ENCODE measurements around the gene PPM1L. TPM values are rescaled to one million over a fixed set of nuclear protein-coding genes. Genes with fewer than 3 reads are reported as not detected.

PPM1L gene
- total RNA-seq, 1 donor from 2014 or later = 14.9 TPM

GRCh38 chr3:161064413-161064812, 308.4 kb downstream of the PPM1L start:
- Histone ChIP-seq H3K9me3 (no peaks in the 10 kb centered on the region), H3K36me3 (no peaks in the 10 kb centered on the region), H3K4me3 (no peak overlapping the region), H3K4me1 (peaks cover under 1% of the 10 kb centered on the region), H3K27me3 (ENCODE audit: low read depth) (no peaks in the 10 kb centered on the region), H3K27ac (no peak overlapping the region)
- DNase-seq (no peak), ATAC-seq (no peak)
- TF ChIP-seq CTCF (IDR thresholded peaks at IDR 0.05) = no peak
- intact Hi-C loops (cut with DNase I) = no loop called here

- intact Hi-C loops (cut with DNase I) = no loop called here
- Histone ChIP-seq H3K27me3 (ENCODE audit: low read depth) (no peaks in the 10 kb centered on the region), H3K36me3 (no peaks in the 10 kb centered on the region), H3K27ac (no peak overlapping the region), H3K4me1 (peaks cover 17% of the 10 kb centered on the region), H3K4me3 (no peak overlapping the region), H3K9me3 (no peaks in the 10 kb centered on the region)
- DNase-seq (no peak), ATAC-seq (no peak)
- TF ChIP-seq CTCF (IDR thresholded peaks at IDR 0.05) = no peak
Observed at GRCh38 chr3:161066930-161067329, 310.9 kb downstream of the PPM1L start.

- no peak for TF ChIP-seq CTCF (IDR thresholded peaks at IDR 0.05)
- no peak overlapping the region for H3K27ac ChIP-seq
- intact Hi-C loops (cut with DNase I) = no loop called here
- no peaks in the 10 kb centered on the region for H3K9me3 ChIP-seq
- no peak overlapping the region for H3K4me3 ChIP-seq
- H3K27me3 ChIP-seq (ENCODE audit: low read depth) = no peaks in the 10 kb centered on the region
- DNase-seq (no peak), ATAC-seq (no peak)
- H3K4me1 ChIP-seq = peaks cover 17% of the 10 kb centered on the region
- H3K36me3 ChIP-seq = no peaks in the 10 kb centered on the region
Observed at GRCh38 chr3:161067335-161067734, 311.3 kb downstream of the PPM1L start.

- intact Hi-C loops (cut with DNase I) = no loop called here
- Histone ChIP-seq H3K9me3 (no peaks in the 10 kb centered on the region), H3K27me3 (ENCODE audit: low read depth) (no peaks in the 10 kb centered on the region), H3K4me3 (no peak overlapping the region), H3K4me1 (peaks cover 17% of the 10 kb centered on the region), H3K27ac (no peak overlapping the region), H3K36me3 (no peaks in the 10 kb centered on the region)
- TF ChIP-seq CTCF (IDR thresholded peaks at IDR 0.05) = no peak
- DNase-seq (no peak), ATAC-seq (peak; percentile 74 to 79)
Observed at GRCh38 chr3:161069511-161070251, 313.6 kb downstream of the PPM1L start.

- intact Hi-C loops (cut with DNase I) = no loop called here
- no peaks in the 10 kb centered on the region for H3K27me3 ChIP-seq (ENCODE audit: low read depth)
- peaks cover 17% of the 10 kb centered on the region for H3K4me1 ChIP-seq
- no peak for DNase-seq
- no peak overlapping the region for H3K4me3 ChIP-seq
- peak in 1 of 2 donors; percentile 8 for ATAC-seq
- H3K36me3 ChIP-seq = no peaks in the 10 kb centered on the region
- no peaks in the 10 kb centered on the region for H3K9me3 ChIP-seq
- no peak overlapping the region for H3K27ac ChIP-seq
- no peak for TF ChIP-seq CTCF (IDR thresholded peaks at IDR 0.05)
Observed at GRCh38 chr3:161070252-161070930, 314.4 kb downstream of the PPM1L start.
